D721Med (cell line): ENCODE results near the gene MYO1F.

Source experiments
- DNase-seq: peaks from one replicate; pipeline ENCODE4 v3.0.0; 2011; ENCODE audit warnings: low spot score; ENCODE audit not compliant: insufficient read length
- FAIRE-seq: peaks from 2 replicates; lab custom pipeline; 2011; peaks lifted over from hg19 to GRCh38; lab: Jason Lieb, UNC
- CTCF ChIP-seq: IDR thresholded peaks from 2 replicates; pipeline ENCODE4 v1.5.1; 2012; ENCODE audit warnings: mild to moderate bottlenecking, control low read depth; ENCODE audit not compliant: insufficient read depth; ENCODE audit errors: missing control alignments

MYO1F gene

GRCh38 chr19:8529369-8530006, 47.8 kb downstream of the MYO1F start:
- FAIRE-seq (no peak), DNase-seq (no peak)
- TF ChIP-seq CTCF, result no peak

GRCh38 chr19:8528500-8528899, 48.7 kb downstream of the MYO1F start:
- no peak for TF ChIP-seq CTCF
- FAIRE-seq, result no peak
- DNase-seq, result no peak

- TF ChIP-seq CTCF, result no peak
- DNase-seq (peak; percentile 73), FAIRE-seq (no peak)
Measured at GRCh38 chr19:8526345-8527091, 50.7 kb downstream of the MYO1F start.

- TF ChIP-seq CTCF, result peak; percentile 35
- DNase-seq, result no peak
- FAIRE-seq, result no peak
Measured at GRCh38 chr19:8525401-8525684, 51.9 kb downstream of the MYO1F start.

- FAIRE-seq, result no peak
- no peak for TF ChIP-seq CTCF
- DNase-seq, result no peak
Measured at GRCh38 chr19:8519388-8519787, 57.9 kb downstream of the MYO1F start.

GRCh38 chr19:8518536-8518935, 58.7 kb downstream of the MYO1F start:
- no peak for TF ChIP-seq CTCF
- DNase-seq (no peak), FAIRE-seq (no peak)
